ENCODE results near the gene IQCK.

GRCh38 chr16:19871721-19872120 lies 153.7 kb downstream of the IQCK start:
- TF ChIP-seq, protein P1, sequence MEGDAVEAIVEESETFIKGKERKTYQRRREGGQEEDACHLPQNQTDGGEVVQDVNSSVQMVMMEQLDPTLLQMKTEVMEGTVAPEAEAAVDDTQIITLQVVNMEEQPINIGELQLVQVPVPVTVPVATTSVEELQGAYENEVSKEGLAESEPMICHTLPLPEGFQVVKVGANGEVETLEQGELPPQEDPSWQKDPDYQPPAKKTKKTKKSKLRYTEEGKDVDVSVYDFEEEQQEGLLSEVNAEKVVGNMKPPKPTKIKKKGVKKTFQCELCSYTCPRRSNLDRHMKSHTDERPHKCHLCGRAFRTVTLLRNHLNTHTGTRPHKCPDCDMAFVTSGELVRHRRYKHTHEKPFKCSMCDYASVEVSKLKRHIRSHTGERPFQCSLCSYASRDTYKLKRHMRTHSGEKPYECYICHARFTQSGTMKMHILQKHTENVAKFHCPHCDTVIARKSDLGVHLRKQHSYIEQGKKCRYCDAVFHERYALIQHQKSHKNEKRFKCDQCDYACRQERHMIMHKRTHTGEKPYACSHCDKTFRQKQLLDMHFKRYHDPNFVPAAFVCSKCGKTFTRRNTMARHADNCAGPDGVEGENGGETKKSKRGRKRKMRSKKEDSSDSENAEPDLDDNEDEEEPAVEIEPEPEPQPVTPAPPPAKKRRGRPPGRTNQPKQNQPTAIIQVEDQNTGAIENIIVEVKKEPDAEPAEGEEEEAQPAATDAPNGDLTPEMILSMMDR (IDR thresholded peaks at IDR 0.05; ENCODE audit: insufficient read depth, low read length, poor library complexity, severe bottlenecking), result no peak
- no peak for TF ChIP-seq EZH2phosphoT487 (conservative IDR thresholded peaks at IDR 0.05; ENCODE audit: low read length)

Measured in SU-DHL-6 (cell line).